ENCODE results near the gene TBC1D8. TPM values are rescaled to one million over a fixed set of nuclear protein-coding genes. Genes with fewer than 3 reads are reported as not detected.
A peak's percentile ranks its signal among the peaks of the same experiment; 100 is the strongest.
"Not testable (repeated sequence)": the region's sequence is repeated elsewhere in the genome, so short reads cannot be mapped to it uniquely, and the experiment has no call there.

The TBC1D8 gene
- 26.2 TPM for polyA plus RNA-seq (ENCODE audit: insufficient read length)

DNA sequence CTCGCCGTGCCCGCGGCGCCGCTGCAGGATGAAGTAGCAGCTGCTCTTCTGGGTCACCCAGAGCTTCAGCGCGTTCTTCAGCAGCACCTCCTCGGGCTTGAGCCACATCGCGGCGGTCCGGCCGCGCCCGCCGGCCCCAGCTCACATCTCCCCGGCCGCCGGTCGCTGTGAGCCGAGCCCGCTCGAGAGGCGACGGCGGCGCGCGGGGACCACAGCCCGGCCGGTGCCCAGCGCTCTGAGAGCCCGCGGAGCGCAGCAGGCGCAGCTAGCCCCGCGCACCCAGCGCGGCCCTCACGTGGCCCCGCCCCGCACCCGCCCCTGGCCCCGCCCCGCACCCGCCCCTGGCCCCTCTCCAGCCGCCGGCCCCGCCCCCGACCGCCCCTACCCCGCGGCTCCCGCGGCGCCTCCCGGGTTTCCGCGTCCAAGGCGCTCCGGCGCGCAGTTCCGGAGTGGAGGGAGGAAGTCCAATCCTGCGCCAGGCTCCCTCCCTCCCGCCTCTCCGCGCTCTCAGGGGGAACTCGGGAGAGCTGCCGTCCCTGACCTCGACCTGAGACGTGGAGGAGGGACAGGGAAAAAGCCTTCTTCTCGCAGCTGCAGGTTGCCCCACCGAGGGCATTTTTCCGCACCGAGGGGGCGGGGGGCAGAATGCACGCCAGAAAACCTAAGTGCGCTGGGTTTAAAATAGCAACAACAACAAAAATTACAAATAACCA, at the start of gene TBC1D8:
TBC1D8 (minus strand) TSS at position 237 of the 713 bp plus-strand sequence; CDS start at position 108, 129 bp downstream.
- peak; percentile 43 for DNase-seq (ENCODE audit: low read depth)

- DNase-seq (ENCODE audit: low read depth), result no peak
These were observed 49.5 kb upstream of the TBC1D8 start for GRCh38 chr2:101200676-101201075.

- DNase-seq (ENCODE audit: low read depth), result no peak
These were observed 48.1 kb upstream of the TBC1D8 start for GRCh38 chr2:101199251-101199791.

GRCh38 chr2:101197814-101198213, 46.6 kb upstream of the TBC1D8 start:
- DNase-seq (ENCODE audit: low read depth), result no peak

GRCh38 chr2:101197215-101197745, 46.1 kb upstream of the TBC1D8 start:
- no peak for DNase-seq (ENCODE audit: low read depth)

GRCh38 chr2:101195871-101196661, 44.9 kb upstream of the TBC1D8 start:
- no peak for DNase-seq (ENCODE audit: low read depth)

DNA sequence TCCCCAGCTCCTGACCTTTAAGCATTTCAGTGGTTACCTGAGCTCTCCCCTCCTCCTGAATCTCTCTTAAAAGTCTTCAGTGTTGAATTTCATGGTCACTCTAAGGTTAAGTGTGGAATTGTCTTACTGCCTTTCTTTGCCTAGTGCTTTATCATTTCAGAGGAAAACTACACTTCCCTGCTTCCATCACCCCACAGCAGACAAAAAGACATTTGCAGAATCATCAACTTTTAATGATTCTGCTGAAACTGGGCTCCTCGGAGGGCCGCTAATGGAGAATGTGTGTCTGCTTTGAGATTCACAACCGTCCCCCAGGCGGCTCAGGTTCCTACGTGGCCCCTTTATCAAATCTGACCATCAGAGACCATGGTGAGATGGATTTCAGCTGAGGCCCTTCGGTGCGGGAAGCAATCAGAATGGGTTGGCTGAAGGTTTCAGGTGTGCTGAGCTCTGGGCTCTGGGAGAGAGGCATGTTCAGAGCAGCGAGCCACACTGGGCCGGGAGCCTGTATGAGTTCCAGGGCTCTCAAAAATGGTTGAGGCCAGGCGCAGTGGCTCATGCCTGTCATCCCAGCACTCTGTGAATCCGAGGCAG, 41.9 kb upstream of the TBC1D8 start:
- DNase-seq (ENCODE audit: low read depth), result no peak

GRCh38 chr2:101190747-101191516, 39.8 kb upstream of the TBC1D8 start:
- no peak for DNase-seq (ENCODE audit: low read depth)

DNA sequence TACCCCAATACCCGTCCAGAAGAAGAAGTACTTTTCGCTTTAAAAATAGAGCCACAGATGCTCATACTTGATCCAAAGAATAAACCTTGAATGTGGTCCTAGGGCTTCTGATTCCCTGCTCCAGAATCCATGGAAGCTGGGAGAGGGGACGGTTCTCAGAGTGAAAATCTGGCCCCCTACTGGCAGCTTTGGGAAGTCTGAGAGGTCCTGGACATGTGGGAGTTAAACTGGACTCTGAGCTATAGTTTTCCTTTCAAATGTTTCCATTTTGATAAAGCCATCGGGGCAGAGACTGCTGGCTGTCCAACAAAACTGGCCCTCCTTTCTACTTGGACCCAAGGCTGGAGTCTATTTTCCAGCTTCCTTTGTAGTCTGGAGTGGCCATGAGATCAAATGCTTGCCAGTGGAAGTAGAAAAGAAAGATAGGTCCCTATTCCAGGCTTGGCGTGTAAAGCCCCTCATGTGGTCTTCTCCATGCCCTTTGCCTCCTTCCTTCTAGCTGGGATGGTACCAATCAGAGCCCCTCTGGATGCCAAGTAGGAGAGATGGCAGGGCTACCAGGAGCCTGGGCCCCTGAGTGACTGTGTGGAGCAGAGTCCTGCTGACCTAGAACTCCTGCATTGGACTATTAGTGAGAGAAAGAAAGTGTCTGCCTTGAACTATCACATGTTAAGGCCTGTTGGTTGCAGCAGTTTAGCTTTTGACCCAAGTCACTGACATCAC, 37.7 kb upstream of the TBC1D8 start:
- DNase-seq (ENCODE audit: low read depth), result no peak

DNA sequence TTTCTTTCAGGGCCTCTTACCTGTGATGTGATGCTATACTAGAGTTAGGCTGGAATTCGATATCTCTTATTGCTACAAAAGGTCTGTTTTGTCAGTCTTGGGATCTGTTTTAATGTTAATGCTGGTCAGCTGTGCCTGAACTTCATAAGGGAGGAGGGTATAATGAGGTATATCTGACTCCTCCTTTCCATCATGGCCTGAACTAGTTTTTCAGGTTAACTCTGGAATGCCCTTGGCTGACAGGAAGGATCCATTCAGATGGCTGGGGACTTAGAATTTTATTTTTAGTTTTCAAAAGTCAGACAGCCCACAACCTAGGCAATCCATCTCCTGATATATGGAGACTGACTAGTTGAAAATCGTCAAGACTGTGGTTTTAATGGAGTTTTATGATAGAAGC, 35.9 kb upstream of the TBC1D8 start:
- DNase-seq (ENCODE audit: low read depth), result no peak

- no peak for DNase-seq (ENCODE audit: low read depth)
These were observed 34.5 kb upstream of the TBC1D8 start for GRCh38 chr2:101185656-101186055.

DNA sequence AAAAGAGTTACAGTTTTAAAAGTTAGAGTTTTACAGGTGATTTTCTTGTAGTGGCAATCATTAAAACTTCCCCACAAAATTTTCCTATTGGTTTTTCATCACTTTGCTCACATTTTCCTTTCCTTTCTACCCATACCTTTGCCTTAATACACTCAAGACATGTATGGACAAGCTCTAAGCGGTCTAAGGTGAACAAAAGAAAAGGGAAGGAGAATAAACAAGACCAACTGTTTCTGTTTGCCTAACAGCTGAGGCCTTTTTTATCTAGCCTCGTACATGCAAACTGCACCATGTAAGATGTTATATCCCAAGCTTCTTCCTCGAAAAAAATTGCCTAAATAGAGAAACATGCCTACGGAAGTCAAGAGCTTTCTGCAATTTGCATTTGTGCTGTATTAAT, 33.9 kb upstream of the TBC1D8 start:
- no peak for DNase-seq (ENCODE audit: low read depth)

- no peak for DNase-seq (ENCODE audit: low read depth)
These were observed 28.8 kb upstream of the TBC1D8 start for GRCh38 chr2:101179982-101180381.

DNA sequence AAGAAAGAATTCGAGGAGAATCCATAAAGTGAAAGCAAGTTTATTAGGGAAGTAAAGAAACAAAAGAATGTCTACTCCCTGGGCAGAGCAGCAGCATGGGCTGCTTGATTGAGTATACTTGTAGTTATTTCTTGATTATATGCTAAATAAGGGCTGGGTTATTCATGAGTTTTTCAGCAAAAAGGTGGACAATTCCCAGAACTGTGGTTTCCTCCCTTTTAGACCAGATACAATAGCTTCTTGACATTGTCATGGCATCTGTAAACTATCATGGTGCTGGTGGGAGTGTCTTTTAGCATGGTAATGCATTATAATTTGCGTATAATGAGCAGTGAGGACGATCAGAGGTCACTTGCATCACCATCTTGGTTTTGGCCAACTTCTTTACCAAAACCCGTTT, 25.6 kb upstream of the TBC1D8 start:
- DNase-seq (ENCODE audit: low read depth), result no peak

- DNase-seq (ENCODE audit: low read depth), result no peak
These were observed 24.8 kb upstream of the TBC1D8 start for GRCh38 chr2:101175991-101176390.

- no peak for DNase-seq (ENCODE audit: low read depth)
These were observed 22.6 kb upstream of the TBC1D8 start for GRCh38 chr2:101173707-101174295.

GRCh38 chr2:101169822-101170221, 18.6 kb upstream of the TBC1D8 start:
- DNase-seq (ENCODE audit: low read depth), result not testable (repeated sequence)

- no peak for DNase-seq (ENCODE audit: low read depth)
These were observed 17.5 kb upstream of the TBC1D8 start for GRCh38 chr2:101168706-101169105.

DNA sequence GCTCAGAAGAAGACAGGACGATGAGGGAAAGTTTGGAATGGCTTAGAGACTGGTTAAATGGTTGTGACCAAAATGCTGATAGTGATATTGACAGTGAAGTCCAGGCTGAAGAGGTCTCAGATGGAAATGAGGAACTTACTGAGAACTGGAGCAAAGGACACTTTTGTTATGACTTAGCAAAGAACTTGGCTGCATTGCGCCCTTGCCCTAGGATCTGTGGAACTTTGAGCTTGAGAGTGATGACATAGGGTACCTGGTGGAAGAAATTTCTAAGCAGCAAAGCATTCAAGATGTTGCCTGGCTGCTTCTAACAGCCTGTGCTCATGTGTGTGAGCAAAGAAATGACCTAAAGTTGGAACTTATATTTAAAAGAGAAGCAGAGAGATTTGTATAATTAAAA, 16.4 kb upstream of the TBC1D8 start:
- not testable (repeated sequence) for DNase-seq (ENCODE audit: low read depth)

GRCh38 chr2:101164021-101164420, 12.8 kb upstream of the TBC1D8 start:
- DNase-seq (ENCODE audit: low read depth), result no peak

Measured in forelimb muscle (tissue), 1 donor.